ENCODE measurements around the gene PCLAF.
A peak's percentile ranks its signal among the peaks of the same experiment; 100 is the strongest.
"Not testable (repeated sequence)": the region's sequence is repeated elsewhere in the genome, so short reads cannot be mapped to it uniquely, and the experiment has no call there.

PCLAF gene

GRCh38 chr15:64354688-64355344 lies 26.4 kb downstream of the PCLAF start:
- no peak for DNase-seq (ENCODE audit: low read depth, low spot score)
- no peak overlapping the region for H3K27ac ChIP-seq
- peak overlapping the region; percentile 81 for H3K9ac ChIP-seq (ENCODE audit: insufficient read length)
- no peaks in the 10 kb centered on the region for H3K9me3 ChIP-seq (ENCODE audit: low read depth, low read length)
- TF ChIP-seq POLR2AphosphoS5 (IDR thresholded peaks at IDR 0.05; ENCODE audit: borderline replicate concordance, low read depth, low read length) (no peak), EZH2 (IDR thresholded peaks at IDR 0.05) (no peak), FOXP2 (optimal IDR thresholded peaks at IDR 0.05; ENCODE audit: control extremely low read depth, extremely low read length, insufficient read depth) (no peak)
- peak overlapping the region; percentile 83 for H3K4me3 ChIP-seq
- no peaks in the 10 kb centered on the region for H3K36me3 ChIP-seq (ENCODE audit: insufficient read depth, low read length)

- Histone ChIP-seq H3K27ac (peak overlapping the region; percentile 52), H3K36me3 (ENCODE audit: insufficient read depth, low read length) (peaks cover 10% of the 10 kb centered on the region), H3K9ac (ENCODE audit: insufficient read length) (peak overlapping the region; percentile 51), H3K4me3 (peak overlapping the region; percentile 42; the same call in 1 of the 2 replicates), H3K9me3 (ENCODE audit: low read depth, low read length) (no peaks in the 10 kb centered on the region)
- no peak for TF ChIP-seq POLR2AphosphoS5 (IDR thresholded peaks at IDR 0.05; ENCODE audit: borderline replicate concordance, low read depth, low read length)
- no peak for TF ChIP-seq EZH2 (IDR thresholded peaks at IDR 0.05)
- TF ChIP-seq FOXP2 (optimal IDR thresholded peaks at IDR 0.05; ENCODE audit: control extremely low read depth, extremely low read length, insufficient read depth), result no peak
- DNase-seq (ENCODE audit: low read depth, low spot score), result no peak
Observed at GRCh38 chr15:64351265-64351664, 30.0 kb downstream of the PCLAF start.

- H3K9ac ChIP-seq (ENCODE audit: insufficient read length), result no peak overlapping the region
- H3K27ac ChIP-seq, result no peak overlapping the region
- peaks cover 10% of the 10 kb centered on the region for H3K36me3 ChIP-seq (ENCODE audit: insufficient read depth, low read length)
- peak overlapping the region; percentile 1; the same call in 1 of the 2 replicates for H3K4me3 ChIP-seq
- no peak for DNase-seq (ENCODE audit: low read depth, low spot score)
- no peak for TF ChIP-seq POLR2AphosphoS5 (IDR thresholded peaks at IDR 0.05; ENCODE audit: borderline replicate concordance, low read depth, low read length)
- no peak for TF ChIP-seq EZH2 (IDR thresholded peaks at IDR 0.05)
- no peaks in the 10 kb centered on the region for H3K9me3 ChIP-seq (ENCODE audit: low read depth, low read length)
Observed at GRCh38 chr15:64349375-64349774, 31.9 kb downstream of the PCLAF start.

GRCh38 chr15:64348455-64348854 lies 32.8 kb downstream of the PCLAF start:
- DNase-seq (ENCODE audit: low read depth, low spot score), result no peak
- H3K9me3 ChIP-seq (ENCODE audit: low read depth, low read length), result no peaks in the 10 kb centered on the region
- no peak overlapping the region for H3K27ac ChIP-seq
- no peak overlapping the region for H3K9ac ChIP-seq (ENCODE audit: insufficient read length)
- TF ChIP-seq POLR2AphosphoS5 (IDR thresholded peaks at IDR 0.05; ENCODE audit: borderline replicate concordance, low read depth, low read length), result no peak
- TF ChIP-seq FOXP2 (optimal IDR thresholded peaks at IDR 0.05; ENCODE audit: control extremely low read depth, extremely low read length, insufficient read depth), result no peak
- no peak for TF ChIP-seq EZH2 (IDR thresholded peaks at IDR 0.05)
- peaks cover 10% of the 10 kb centered on the region for H3K36me3 ChIP-seq (ENCODE audit: insufficient read depth, low read length)
- H3K4me3 ChIP-seq, result no peak overlapping the region

GRCh38 chr15:64346242-64346641 lies 35.0 kb downstream of the PCLAF start:
- H3K9ac ChIP-seq (ENCODE audit: insufficient read length); DNase-seq (ENCODE audit: low read depth, low spot score); H3K4me3 ChIP-seq; H3K9me3 ChIP-seq (ENCODE audit: low read depth, low read length); H3K27ac ChIP-seq: not testable (repeated sequence)
- peaks cover 17% of the 10 kb centered on the region for H3K36me3 ChIP-seq (ENCODE audit: insufficient read depth, low read length)

- peak; percentile 35 for DNase-seq (ENCODE audit: low read depth, low spot score)
- TF ChIP-seq EZH2 (IDR thresholded peaks at IDR 0.05) (no peak), POLR2AphosphoS5 (IDR thresholded peaks at IDR 0.05; ENCODE audit: borderline replicate concordance, low read depth, low read length) (no peak; the same call in 1 of the 2 replicates)
- Histone ChIP-seq H3K4me3 (peak overlapping the region; percentile 36; the same call in 1 of the 2 replicates), H3K36me3 (ENCODE audit: insufficient read depth, low read length) (peaks cover 17% of the 10 kb centered on the region), H3K9me3 (ENCODE audit: low read depth, low read length) (no peaks in the 10 kb centered on the region), H3K9ac (ENCODE audit: insufficient read length) (no peak overlapping the region), H3K27ac (peak overlapping the region; percentile 77)
Observed at GRCh38 chr15:64344651-64345294, 36.5 kb downstream of the PCLAF start.

- no peak for DNase-seq (ENCODE audit: low read depth, low spot score)
- peaks cover 17% of the 10 kb centered on the region for H3K36me3 ChIP-seq (ENCODE audit: insufficient read depth, low read length)
Observed at GRCh38 chr15:64343841-64344240, 37.4 kb downstream of the PCLAF start.

GRCh38 chr15:64343222-64343621 lies 38.0 kb downstream of the PCLAF start:
- no peak for DNase-seq (ENCODE audit: low read depth, low spot score)
- H3K36me3 ChIP-seq (ENCODE audit: insufficient read depth, low read length), result peaks cover 17% of the 10 kb centered on the region
- TF ChIP-seq EZH2 (IDR thresholded peaks at IDR 0.05) (no peak), POLR2AphosphoS5 (IDR thresholded peaks at IDR 0.05; ENCODE audit: borderline replicate concordance, low read depth, low read length) (no peak), FOXP2 (optimal IDR thresholded peaks at IDR 0.05; ENCODE audit: control extremely low read depth, extremely low read length, insufficient read depth) (no peak)
- peak overlapping the region; percentile 22 for H3K9ac ChIP-seq (ENCODE audit: insufficient read length)
- H3K27ac ChIP-seq, result 0 out of 2 replicates have a peak overlapping the region, but pooled peaks have one; percentile 25
- H3K9me3 ChIP-seq (ENCODE audit: low read depth, low read length), result no peaks in the 10 kb centered on the region
- no peak overlapping the region; the same call in 1 of the 2 replicates for H3K4me3 ChIP-seq

More at GRCh38 chr15:64343841-64344240, 37.4 kb downstream of the PCLAF start:
- H3K4me3 ChIP-seq, result no peak overlapping the region; the same call in 1 of the 2 replicates
- TF ChIP-seq EZH2 (IDR thresholded peaks at IDR 0.05) (no peak), FOXP2 (optimal IDR thresholded peaks at IDR 0.05; ENCODE audit: control extremely low read depth, extremely low read length, insufficient read depth) (no peak), POLR2AphosphoS5 (IDR thresholded peaks at IDR 0.05; ENCODE audit: borderline replicate concordance, low read depth, low read length) (no peak)
- no peak overlapping the region for H3K27ac ChIP-seq
- no peaks in the 10 kb centered on the region for H3K9me3 ChIP-seq (ENCODE audit: low read depth, low read length)
- H3K9ac ChIP-seq (ENCODE audit: insufficient read length), result no peak overlapping the region

Measured in SK-N-MC (cell line).